ENCODE results near the gene UQCC5. TPM values are rescaled to one million over a fixed set of nuclear protein-coding genes. Genes with fewer than 3 reads are reported as not detected.

The UQCC5 gene
- total RNA-seq, 2 donors from 2014 or later: 3.0 to 16.5 TPM

DNA sequence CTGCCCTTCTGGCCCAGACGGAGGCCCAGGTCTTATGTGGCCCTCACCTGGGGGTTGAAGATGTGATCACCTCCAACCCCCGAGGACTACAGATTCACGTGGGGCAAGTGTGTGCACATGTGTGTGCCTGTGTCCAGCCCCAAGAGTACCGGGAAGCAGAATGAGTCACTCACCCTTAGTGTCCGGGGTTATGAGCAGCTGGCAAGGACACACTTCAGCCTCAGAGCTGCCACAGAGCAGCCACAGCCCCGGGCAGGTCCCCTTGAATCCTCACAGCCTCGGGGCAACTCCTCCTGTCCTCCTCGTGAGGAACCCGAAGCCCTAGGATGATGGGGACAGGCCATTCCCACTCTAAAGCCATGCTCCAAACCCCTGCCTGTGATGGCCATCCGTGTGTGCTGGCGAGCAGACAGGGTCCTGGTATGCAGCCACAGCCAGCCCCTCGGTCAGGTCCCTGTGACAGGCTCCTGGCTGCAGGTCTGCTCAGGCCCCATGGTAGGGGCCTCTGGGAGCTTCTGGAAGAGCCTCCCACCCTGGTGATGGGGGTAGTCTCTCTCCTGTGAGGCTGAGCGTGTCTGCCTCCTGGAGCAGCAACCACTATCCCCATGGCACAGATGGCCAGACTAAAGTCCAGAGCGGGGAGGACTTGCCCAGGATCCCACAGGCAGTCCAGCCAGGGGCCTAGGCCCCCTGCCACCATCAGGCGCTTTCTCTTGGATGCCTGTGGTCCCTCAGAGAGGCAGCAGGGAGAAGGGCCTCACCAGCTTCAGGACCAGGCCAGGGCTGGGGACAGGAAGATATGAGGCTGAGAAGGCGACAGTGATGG lies 40.4 kb upstream of the UQCC5 start:
- no peak for TF ChIP-seq CTCF (IDR thresholded peaks at IDR 0.05)
- no peak for DNase-seq (ENCODE audit: low spot score)
- Histone ChIP-seq H3K27me3 (replicated peaks; ENCODE audit: insufficient read depth) (no peaks in the 10 kb centered on the region), H3K4me3 (peak overlapping the region; percentile 4 to 15), H3K4me1 (replicated peaks) (no peaks in the 10 kb centered on the region), H3K36me3 (peaks cover 15 to 16% of the 10 kb centered on the region in 2 donors), H3K9me3 (no peaks in the 10 kb centered on the region), H3K27ac (peak overlapping the region; percentile 44 to 50)
- WGBS: 56% methylated on average over 16 of the region's 16 CpGs
- intact Hi-C loops (cut with DNase I): no loop called here

- H3K4me3 ChIP-seq: no peak overlapping the region
- intact Hi-C loops (cut with DNase I): no loop called here
- H3K27me3 ChIP-seq (replicated peaks; ENCODE audit: insufficient read depth): no peaks in the 10 kb centered on the region
- H3K9me3 ChIP-seq: no peaks in the 10 kb centered on the region
- no peaks in the 10 kb centered on the region for H3K36me3 ChIP-seq
- no peaks in the 10 kb centered on the region for H3K4me1 ChIP-seq (replicated peaks)
- WGBS: 79% methylated on average over 22 of the region's 24 CpGs
- no peak for DNase-seq (ENCODE audit: low spot score)
- TF ChIP-seq POLR2A (IDR thresholded peaks at IDR 0.05) (no peak), CTCF (IDR thresholded peaks at IDR 0.05) (no peak), POLR2AphosphoS5 (IDR thresholded peaks at IDR 0.05) (no peak)
- H3K27ac ChIP-seq: no peak overlapping the region
These were observed 38.0 kb upstream of the UQCC5 start for GRCh38 chr3:52498137-52499054.

GRCh38 chr3:52501046-52501445 lies 35.4 kb upstream of the UQCC5 start:
- Histone ChIP-seq H3K9me3 (no peaks in the 10 kb centered on the region), H3K4me1 (replicated peaks) (no peaks in the 10 kb centered on the region), H3K36me3 (no peaks in the 10 kb centered on the region), H3K27me3 (replicated peaks; ENCODE audit: insufficient read depth) (no peaks in the 10 kb centered on the region), H3K27ac (no peak overlapping the region), H3K4me3 (no peak overlapping the region)
- WGBS: 88% methylated on average over 11 of the region's 11 CpGs
- DNase-seq (ENCODE audit: low spot score): no peak
- TF ChIP-seq POLR2A (IDR thresholded peaks at IDR 0.05) (no peak), CTCF (IDR thresholded peaks at IDR 0.05) (no peak), POLR2AphosphoS5 (IDR thresholded peaks at IDR 0.05) (no peak)
- intact Hi-C loops (cut with DNase I): no loop called here

- 82% methylated on average over 11 of the region's 11 CpGs for WGBS
- no peak for TF ChIP-seq POLR2A (IDR thresholded peaks at IDR 0.05)
- TF ChIP-seq POLR2AphosphoS5 (IDR thresholded peaks at IDR 0.05): no peak
- no peak for TF ChIP-seq CTCF (IDR thresholded peaks at IDR 0.05)
- Histone ChIP-seq H3K27me3 (replicated peaks; ENCODE audit: insufficient read depth) (no peaks in the 10 kb centered on the region), H3K27ac (no peak overlapping the region), H3K36me3 (no peaks in the 10 kb centered on the region), H3K9me3 (no peaks in the 10 kb centered on the region), H3K4me3 (no peak overlapping the region), H3K4me1 (replicated peaks) (no peaks in the 10 kb centered on the region)
- intact Hi-C loops (cut with DNase I): no loop called here
- no peak for DNase-seq (ENCODE audit: low spot score)
These were observed 34.4 kb upstream of the UQCC5 start for GRCh38 chr3:52502001-52502400.

Measured in prostate gland (tissue), 2 donors.